ENCODE data around the gene PTPRG.
"Not testable (repeated sequence)": the region's sequence is repeated elsewhere in the genome, so short reads cannot be mapped to it uniquely, and the experiment has no call there.

The PTPRG gene

GRCh38 chr3:61687206-61687605 lies 125.8 kb downstream of the PTPRG start:
- no peak for DNase-seq (ENCODE audit: low read depth)

- DNase-seq (ENCODE audit: low read depth): no peak
Observed at GRCh38 chr3:61687663-61688306, 126.4 kb downstream of the PTPRG start.

GRCh38 chr3:61688307-61688984 lies 127.1 kb downstream of the PTPRG start:
- DNase-seq (ENCODE audit: low read depth): no peak

GRCh38 chr3:61690016-61690415 lies 128.6 kb downstream of the PTPRG start:
- no peak for DNase-seq (ENCODE audit: low read depth)

GRCh38 chr3:61691466-61691865 lies 130.1 kb downstream of the PTPRG start:
- no peak for DNase-seq (ENCODE audit: low read depth)

GRCh38 chr3:61697301-61697700 lies 135.9 kb downstream of the PTPRG start:
- no peak for DNase-seq (ENCODE audit: low read depth)

GRCh38 chr3:61698278-61699072 lies 137.1 kb downstream of the PTPRG start:
- not testable (repeated sequence) for DNase-seq (ENCODE audit: low read depth)

GRCh38 chr3:61699622-61700021 lies 138.3 kb downstream of the PTPRG start:
- DNase-seq (ENCODE audit: low read depth): no peak

GRCh38 chr3:61701011-61701410 lies 139.6 kb downstream of the PTPRG start:
- DNase-seq (ENCODE audit: low read depth): no peak

GRCh38 chr3:61702453-61702852 lies 141.1 kb downstream of the PTPRG start:
- no peak for DNase-seq (ENCODE audit: low read depth)

- DNase-seq (ENCODE audit: low read depth): no peak
Observed at GRCh38 chr3:61704807-61705206, 143.4 kb downstream of the PTPRG start.

GRCh38 chr3:61707492-61707891 lies 146.1 kb downstream of the PTPRG start:
- DNase-seq (ENCODE audit: low read depth): no peak

GRCh38 chr3:61710920-61711319 lies 149.5 kb downstream of the PTPRG start:
- DNase-seq (ENCODE audit: low read depth): not testable (repeated sequence)

- no peak for DNase-seq (ENCODE audit: low read depth)
Observed at GRCh38 chr3:61714225-61714624, 152.9 kb downstream of the PTPRG start.

GRCh38 chr3:61715886-61716527 lies 154.6 kb downstream of the PTPRG start:
- no peak for DNase-seq (ENCODE audit: low read depth)

GRCh38 chr3:61716693-61717092 lies 155.3 kb downstream of the PTPRG start:
- not testable (repeated sequence) for DNase-seq (ENCODE audit: low read depth)

- DNase-seq (ENCODE audit: low read depth): no peak
Observed at GRCh38 chr3:61718565-61718964, 157.2 kb downstream of the PTPRG start.

GRCh38 chr3:61719278-61719977 lies 158.1 kb downstream of the PTPRG start:
- DNase-seq (ENCODE audit: low read depth): no peak

GRCh38 chr3:61723038-61723437 lies 161.7 kb downstream of the PTPRG start:
- no peak for DNase-seq (ENCODE audit: low read depth)

- no peak for DNase-seq (ENCODE audit: low read depth)
Observed at GRCh38 chr3:61724183-61724582, 162.8 kb downstream of the PTPRG start.

GRCh38 chr3:61724801-61725200 lies 163.4 kb downstream of the PTPRG start:
- DNase-seq (ENCODE audit: low read depth): no peak

- DNase-seq (ENCODE audit: low read depth): no peak
Observed at GRCh38 chr3:61725851-61726333, 164.5 kb downstream of the PTPRG start.
